SK-N-SH treated with all-trans-retinoic acid at 6 μM for 48 hours (cell line): ENCODE data around the gene UBXN10.

Experiments used
- ATAC-seq: fragments of 200-7000 bp; cut with Tn5 transposase; 3 replicates; pipeline ENCODE4 v1.9.1; 2020; ENCODE audit warnings: mild to moderate bottlenecking, moderate library complexity
- ARNTL ChIP-seq: fragments of 450-650 bp; formaldehyde crosslinking; IDR thresholded peaks from 2 replicates; pipeline ENCODE4 v1.5.0; 2020; ENCODE audit warnings: low read depth, mild to moderate bottlenecking, moderate library complexity, borderline replicate concordance
- BACH2 ChIP-seq: fragments of 250-450 bp; sonication (Bioruptor Pico); IDR thresholded peaks from 2 replicates; pipeline ENCODE4 v1.9.0; 2021; ENCODE audit warnings: mild to moderate bottlenecking, borderline replicate concordance
- CREB5 ChIP-seq: fragments of 250-450 bp; sonication (Bioruptor Pico); IDR thresholded peaks from 2 replicates; pipeline ENCODE4 v1.5.1; 2020; ENCODE audit warnings: low read depth, mild to moderate bottlenecking, moderate library complexity
- CSDC2 ChIP-seq: fragments of 250-450 bp; sonication (Bioruptor Pico); IDR thresholded peaks from 2 replicates; pipeline ENCODE4 v1.5.0; 2020; ENCODE audit warnings: mild to moderate bottlenecking, moderate library complexity
- CSRNP3 ChIP-seq: fragments of 250-450 bp; sonication (Bioruptor Pico); IDR thresholded peaks from 2 replicates; pipeline ENCODE4 v1.5.1; 2021; ENCODE audit warnings: mild to moderate bottlenecking, moderate library complexity
- ESRRG ChIP-seq: fragments of 250-450 bp; sonication (Bioruptor Pico); IDR thresholded peaks from 2 replicates; pipeline ENCODE4 v1.6.1; 2021; ENCODE audit warnings: mild to moderate bottlenecking
- GLIS3 ChIP-seq: fragments of 250-450 bp; sonication (Bioruptor Pico); IDR thresholded peaks from 2 replicates; pipeline ENCODE4 v1.5.0; 2020; ENCODE audit warnings: mild to moderate bottlenecking, moderate library complexity
- ISL1 ChIP-seq: fragments of 250-450 bp; sonication (Bioruptor Pico); IDR thresholded peaks from 2 replicates; pipeline ENCODE4 v2.1.2; 2022; ENCODE audit warnings: mild to moderate bottlenecking, moderate library complexity
- OSR1 ChIP-seq: fragments of 250-450 bp; sonication (Bioruptor Pico); IDR thresholded peaks from 2 replicates; pipeline ENCODE4 v1.8.0; 2022; ENCODE audit warnings: moderate library complexity, mild to moderate bottlenecking, inconsistent platforms
- POU6F1 ChIP-seq: fragments of 250-450 bp; sonication (Bioruptor Pico); IDR thresholded peaks from 2 replicates; pipeline ENCODE4 v1.8.0; 2021; ENCODE audit warnings: low read depth, mild to moderate bottlenecking, moderate library complexity, borderline replicate concordance
- PPARA ChIP-seq: fragments of 250-450 bp; sonication (Bioruptor Pico); IDR thresholded peaks from 2 replicates; pipeline ENCODE4 v1.5.0; 2020; ENCODE audit warnings: mild to moderate bottlenecking, borderline replicate concordance
- RARB ChIP-seq: fragments of 250-450 bp; sonication (Bioruptor Pico); IDR thresholded peaks from 2 replicates; pipeline ENCODE4 v1.8.0; 2021; ENCODE audit warnings: mild to moderate bottlenecking, moderate library complexity
- SNAI2 ChIP-seq: fragments of 250-450 bp; sonication (Bioruptor Pico); IDR thresholded peaks from 2 replicates; pipeline ENCODE4 v1.5.0; 2020; ENCODE audit warnings: mild to moderate bottlenecking, moderate library complexity
- TCF4 ChIP-seq: fragments of 250-450 bp; sonication (Bioruptor Pico); IDR thresholded peaks from 2 replicates; pipeline ENCODE4 v1.8.0; 2021; ENCODE audit warnings: mild to moderate bottlenecking, moderate library complexity, borderline replicate concordance
- TOX ChIP-seq: fragments of 250-450 bp; sonication (Bioruptor Pico); IDR thresholded peaks from 2 replicates; pipeline ENCODE4 v1.8.0; 2021; ENCODE audit warnings: mild to moderate bottlenecking, moderate library complexity, borderline replicate concordance
- TSHZ2 ChIP-seq: fragments of 250-450 bp; sonication (Bioruptor Pico); IDR thresholded peaks from 2 replicates; pipeline ENCODE4 v1.5.0; 2020; ENCODE audit warnings: mild to moderate bottlenecking, moderate library complexity
- ZFP3 ChIP-seq: fragments of 250-450 bp; sonication (Bioruptor Pico); IDR thresholded peaks from 2 replicates; pipeline ENCODE4 v1.5.0; 2020; ENCODE audit warnings: mild to moderate bottlenecking, moderate library complexity
- ZFP30 ChIP-seq: fragments of 450-650 bp; formaldehyde crosslinking; IDR thresholded peaks from 2 replicates; pipeline ENCODE4 v1.5.0; 2022; ENCODE audit warnings: mild to moderate bottlenecking, moderate library complexity
- ZNF565 ChIP-seq: fragments of 450-650 bp; formaldehyde crosslinking; conservative IDR thresholded peaks from 2 replicates; pipeline ENCODE4 v1.5.0; 2020; ENCODE audit warnings: low read depth, mild to moderate bottlenecking, moderate library complexity
- ZNF70 ChIP-seq: fragments of 450-650 bp; formaldehyde crosslinking; IDR thresholded peaks from 2 replicates; pipeline ENCODE4 v1.5.0; 2020; ENCODE audit warnings: mild to moderate bottlenecking, moderate library complexity
- ZNF8 ChIP-seq: fragments of 450-650 bp; formaldehyde crosslinking; IDR thresholded peaks from 2 replicates; pipeline ENCODE4 v1.5.0; 2020; ENCODE audit warnings: mild to moderate bottlenecking, moderate library complexity

The UBXN10 gene

GRCh38 chr1:20169932-20170331 is 16.0 kb upstream of the UBXN10 start:
- no peak for ATAC-seq
- no peak for TF ChIP-seq ARNTL (CRISPR knock-in tag)
- no peak for TF ChIP-seq RARB (CRISPR knock-in tag)
- TF ChIP-seq POU6F1 (CRISPR knock-in tag) = no peak
- no peak for TF ChIP-seq SNAI2 (CRISPR knock-in tag)

- ATAC-seq = no peak
- TF ChIP-seq BACH2 (CRISPR knock-in tag) (no peak), GLIS3 (no peak), TSHZ2 (CRISPR knock-in tag) (no peak), ISL1 (CRISPR knock-in tag) (no peak), TCF4 (CRISPR knock-in tag) (no peak), PPARA (no peak), CREB5 (CRISPR knock-in tag) (no peak), ZNF565 (CRISPR knock-in tag) (no peak), ZNF8 (CRISPR knock-in tag) (no peak), SNAI2 (CRISPR knock-in tag) (no peak), ZFP30 (CRISPR knock-in tag) (no peak), ZFP3 (CRISPR knock-in tag) (no peak)
Observed at GRCh38 chr1:20172033-20172590, 13.8 kb upstream of the UBXN10 start.

GRCh38 chr1:20174937-20175666 is 10.8 kb upstream of the UBXN10 start:
- ATAC-seq = no peak
- TF ChIP-seq OSR1 (no peak), TOX (CRISPR knock-in tag) (no peak), GLIS3 (no peak), TCF4 (CRISPR knock-in tag) (no peak)
- TF ChIP-seq, all 23 proteins: peak for 0

GRCh38 chr1:20178634-20179370 is 7.1 kb upstream of the UBXN10 start:
- no peak for ATAC-seq
- no peak for TF ChIP-seq ZNF8 (CRISPR knock-in tag)
- TF ChIP-seq, all 23 proteins: peak for 0

- TF ChIP-seq CSDC2 (CRISPR knock-in tag) = no peak
- TF ChIP-seq ZFP3 (CRISPR knock-in tag) = no peak
- TF ChIP-seq ESRRG (CRISPR knock-in tag) = no peak
- TF ChIP-seq ZNF70 (CRISPR knock-in tag) = no peak
- no peak for TF ChIP-seq ZNF8 (CRISPR knock-in tag)
- TF ChIP-seq PPARA = no peak
- no peak for TF ChIP-seq ZFP30 (CRISPR knock-in tag)
- no peak for TF ChIP-seq RARB (CRISPR knock-in tag)
- TF ChIP-seq ISL1 (CRISPR knock-in tag) = no peak
- TF ChIP-seq CSRNP3 (CRISPR knock-in tag) = no peak
- no peak for ATAC-seq
Observed at GRCh38 chr1:20179371-20180128, 6.3 kb upstream of the UBXN10 start.
